GM12874 (cell line): ENCODE data around the gene ERC1.

Experiments
- CTCF ChIP-seq: IDR thresholded peaks from 2 replicates; pipeline ENCODE4 v1.5.1; 2011; ENCODE audit warnings: low read depth, mild to moderate bottlenecking, control low read depth, low read length, moderate library complexity; ENCODE audit not compliant: insufficient read depth

ERC1 gene

GRCh38 chr12:1186298-1186697 lies 195.3 kb downstream of the ERC1 start:
- no peak for TF ChIP-seq CTCF

- TF ChIP-seq CTCF, result no peak
Measured at GRCh38 chr12:1188016-1188415, 197.0 kb downstream of the ERC1 start.

GRCh38 chr12:1189163-1189562 lies 198.1 kb downstream of the ERC1 start:
- TF ChIP-seq CTCF, result no peak

GRCh38 chr12:1195513-1195912 lies 204.5 kb downstream of the ERC1 start:
- no peak for TF ChIP-seq CTCF

GRCh38 chr12:1197264-1198018 lies 206.4 kb downstream of the ERC1 start:
- no peak for TF ChIP-seq CTCF

- no peak for TF ChIP-seq CTCF
Measured at GRCh38 chr12:1199700-1200099, 208.7 kb downstream of the ERC1 start.

GRCh38 chr12:1201030-1201429 lies 210.0 kb downstream of the ERC1 start:
- TF ChIP-seq CTCF, result no peak

- TF ChIP-seq CTCF, result no peak
Measured at GRCh38 chr12:1201886-1202285, 210.9 kb downstream of the ERC1 start.
